SK-N-SH treated with all-trans-retinoic acid at 6 μM for 48 hours (cell line): ENCODE results near the gene CDK4.

ENCODE experiments used
- TCF4 ChIP-seq: fragments of 250-450 bp; sonication (Bioruptor Pico); IDR thresholded peaks from 2 replicates; pipeline ENCODE4 v1.8.0; 2021; ENCODE audit warnings: mild to moderate bottlenecking, moderate library complexity, borderline replicate concordance
- ZNF8 ChIP-seq: fragments of 450-650 bp; formaldehyde crosslinking; IDR thresholded peaks from 2 replicates; pipeline ENCODE4 v1.5.0; 2020; ENCODE audit warnings: mild to moderate bottlenecking, moderate library complexity
- TF ChIP-seq, protein P1 (sequence below): fragments of 250-450 bp; sonication (Bioruptor Pico); IDR thresholded peaks from 2 replicates; pipeline ENCODE4 v1.5.1; 2020; ENCODE audit warnings: low read depth, mild to moderate bottlenecking, moderate library complexity

GRCh38 chr12:57741844-57742738 is 10.0 kb downstream of the CDK4 start:
- TF ChIP-seq ZNF8 (CRISPR knock-in tag) (no peak), TCF4 (CRISPR knock-in tag) (no peak)
- TF ChIP-seq, protein P1, sequence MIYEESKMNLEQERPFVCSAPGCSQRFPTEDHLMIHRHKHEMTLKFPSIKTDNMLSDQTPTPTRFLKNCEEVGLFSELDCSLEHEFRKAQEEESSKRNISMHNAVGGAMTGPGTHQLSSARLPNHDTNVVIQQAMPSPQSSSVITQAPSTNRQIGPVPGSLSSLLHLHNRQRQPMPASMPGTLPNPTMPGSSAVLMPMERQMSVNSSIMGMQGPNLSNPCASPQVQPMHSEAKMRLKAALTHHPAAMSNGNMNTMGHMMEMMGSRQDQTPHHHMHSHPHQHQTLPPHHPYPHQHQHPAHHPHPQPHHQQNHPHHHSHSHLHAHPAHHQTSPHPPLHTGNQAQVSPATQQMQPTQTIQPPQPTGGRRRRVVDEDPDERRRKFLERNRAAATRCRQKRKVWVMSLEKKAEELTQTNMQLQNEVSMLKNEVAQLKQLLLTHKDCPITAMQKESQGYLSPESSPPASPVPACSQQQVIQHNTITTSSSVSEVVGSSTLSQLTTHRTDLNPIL (CRISPR knock-in tag), result no peak
